Measurements from ENCODE around the gene ZDHHC12. TPM values are rescaled to one million over a fixed set of nuclear protein-coding genes. Genes with fewer than 3 reads are reported as not detected.

ZDHHC12 gene
- total RNA-seq, 1 experiment from 2014 or later = 57.6 TPM

DNA sequence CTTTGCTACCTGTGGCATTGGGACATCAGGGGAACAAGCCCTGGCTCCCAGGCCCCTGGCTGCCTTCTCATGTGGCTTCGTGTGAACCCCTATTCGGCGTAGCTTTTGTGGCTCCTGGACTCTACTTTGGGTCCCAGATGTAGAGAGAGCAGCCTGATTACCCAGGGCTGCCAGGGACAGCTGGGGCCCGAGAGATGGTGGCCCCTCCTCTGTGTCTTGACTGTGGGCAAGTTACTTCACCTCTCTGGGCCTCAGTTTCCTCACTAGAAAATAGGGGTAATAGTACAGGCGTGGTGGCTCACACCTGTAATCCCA is 19.6 kb downstream of the ZDHHC12 start (continued):
- no peak for TF ChIP-seq POLR2AphosphoS5 (IDR thresholded peaks at IDR 0.05; ENCODE audit: low read depth, low read length)

- intact Hi-C loops (cut with micrococcal nuclease) = loop anchor here (2.0 kb wide), 1 partner anchor 69 kb away; no protein-coding TSS in a partner anchor
- BruUV-seq (replicated peaks) = TSS peak; percentile 51
- Histone ChIP-seq H3K4me3 (replicated peaks in 1 of 2; ENCODE audit: low read depth in 1 of 2, low read length in 2 of 2) (peak overlapping the region; percentile 83 to 93), H3K9me2 (ENCODE audit: insufficient read depth) (no peaks in the 10 kb centered on the region), H3K9ac (ENCODE audit: low read length) (peak overlapping the region; percentile 95), H3K4me2 (ENCODE audit: low read length) (peak overlapping the region; percentile 90), H2AFZ (ENCODE audit: low read depth, low read length, poor library complexity, severe bottlenecking) (no peak overlapping the region), H3K4me1 (ENCODE audit: control insufficient read depth in 1 of 2, insufficient read depth in 2 of 2, low read length in 2 of 2) (peaks cover 10 to 28% of the 10 kb centered on the region in 2 experiments), H3K27ac (ENCODE audit: low read depth, low read length) (peak overlapping the region; percentile 87), H3K36me3 (ENCODE audit: control insufficient read depth in 1 of 2, insufficient read depth in 2 of 2, low read length in 2 of 2) (peaks cover 4 to 16% of the 10 kb centered on the region in 2 experiments; a peak in 2 of 4 replicates), H3K27me3 (ENCODE audit: insufficient read depth, low read length) (no peaks in the 10 kb centered on the region), H3K9me3 (ENCODE audit: control insufficient read depth in 1 of 2, insufficient read depth in 1 of 2, low read depth in 1 of 2, low read length in 2 of 2) (no peaks in the 10 kb centered on the region), H4K20me1 (ENCODE audit: insufficient read depth) (no peaks in the 10 kb centered on the region), H3K79me2 (ENCODE audit: insufficient read depth, low read length) (peaks cover 27% of the 10 kb centered on the region)
- CTCF ChIA-PET = no interaction called here
- ATAC-seq = peak; percentile 3; the same call in 1 of the 2 replicates
- RAD21 ChIA-PET (ENCODE audit: low non-redundant PET in 1 of 2, low total read pairs in 2 of 2, uncharacterized antibody in 2 of 2, unreplicated experiment in 2 of 2) = no interaction called here
- POLR2A ChIA-PET = no interaction called here
- no peak for DNase-seq (ENCODE audit: low read depth, low spot score)
- no peak for TF ChIP-seq SP1 (IDR thresholded peaks at IDR 0.05; ENCODE audit: low read depth)
- no peak for TF ChIP-seq SIN3A (IDR thresholded peaks at IDR 0.05; ENCODE audit: low read depth)
- TF ChIP-seq SRF (IDR thresholded peaks at IDR 0.05; ENCODE audit: low read depth) = no peak
- no peak for TF ChIP-seq ELF1 (IDR thresholded peaks at IDR 0.05; ENCODE audit: borderline replicate concordance, low read depth)
- no peak for TF ChIP-seq POLR2AphosphoS5 (IDR thresholded peaks at IDR 0.05; ENCODE audit: low read depth, low read length)
- TF ChIP-seq RAD21 (IDR thresholded peaks at IDR 0.05; ENCODE audit: low read depth) = no peak
- no peak for TF ChIP-seq ZNF274 (IDR thresholded peaks at IDR 0.05; ENCODE audit: low read depth, low read length)
- TF ChIP-seq CEBPB (IDR thresholded peaks at IDR 0.05; ENCODE audit: low read depth) = no peak
- no peak for TF ChIP-seq REST (IDR thresholded peaks at IDR 0.05; ENCODE audit: low read depth)
- no peak for TF ChIP-seq TCF7L2 (IDR thresholded peaks at IDR 0.05; ENCODE audit: borderline replicate concordance, extremely low read depth, insufficient read depth, insufficient read length)
- TF ChIP-seq, protein P1, sequence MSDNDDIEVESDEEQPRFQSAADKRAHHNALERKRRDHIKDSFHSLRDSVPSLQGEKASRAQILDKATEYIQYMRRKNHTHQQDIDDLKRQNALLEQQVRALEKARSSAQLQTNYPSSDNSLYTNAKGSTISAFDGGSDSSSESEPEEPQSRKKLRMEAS (IDR thresholded peaks at IDR 0.05) = no peak
- TF ChIP-seq EGR1 (IDR thresholded peaks at IDR 0.05; ENCODE audit: low read depth) = no peak
- TF ChIP-seq EZH2 (IDR thresholded peaks at IDR 0.05) = no peak
- TF ChIP-seq YY1 (IDR thresholded peaks at IDR 0.05; ENCODE audit: extremely low read depth, insufficient replicate concordance, low read depth, low read length) = no peak
- no peak for TF ChIP-seq EZH2phosphoT487 (IDR thresholded peaks at IDR 0.05; ENCODE audit: borderline replicate concordance)
- TF ChIP-seq ZBTB33 (IDR thresholded peaks at IDR 0.05; ENCODE audit: extremely low read depth, insufficient replicate concordance, low read length) = no peak
- TF ChIP-seq, protein P2, sequence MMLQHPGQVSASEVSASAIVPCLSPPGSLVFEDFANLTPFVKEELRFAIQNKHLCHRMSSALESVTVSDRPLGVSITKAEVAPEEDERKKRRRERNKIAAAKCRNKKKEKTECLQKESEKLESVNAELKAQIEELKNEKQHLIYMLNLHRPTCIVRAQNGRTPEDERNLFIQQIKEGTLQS (IDR thresholded peaks at IDR 0.05) = no peak
- no peak for TF ChIP-seq CBX3 (IDR thresholded peaks at IDR 0.05; ENCODE audit: low read depth)
Observed at GRCh38 chr9:128703616-128704355, 20.1 kb downstream of the ZDHHC12 start.

Data from HCT116 (cell line).